Measurements from ENCODE around the gene ARHGAP15. TPM values are rescaled to one million over a fixed set of nuclear protein-coding genes. Genes with fewer than 3 reads are reported as not detected.

Gene ARHGAP15
- total RNA-seq, 2 donors from 2014 or later: 0.41 to 4.3 TPM

GRCh38 chr2:143254110-143254509, 124.9 kb downstream of the ARHGAP15 start:
- intact Hi-C loops (cut with DNase I): loop anchor here (10.0 kb wide), 2 partner anchors 139 to 219 kb away; no protein-coding TSS in a partner anchor

DNA sequence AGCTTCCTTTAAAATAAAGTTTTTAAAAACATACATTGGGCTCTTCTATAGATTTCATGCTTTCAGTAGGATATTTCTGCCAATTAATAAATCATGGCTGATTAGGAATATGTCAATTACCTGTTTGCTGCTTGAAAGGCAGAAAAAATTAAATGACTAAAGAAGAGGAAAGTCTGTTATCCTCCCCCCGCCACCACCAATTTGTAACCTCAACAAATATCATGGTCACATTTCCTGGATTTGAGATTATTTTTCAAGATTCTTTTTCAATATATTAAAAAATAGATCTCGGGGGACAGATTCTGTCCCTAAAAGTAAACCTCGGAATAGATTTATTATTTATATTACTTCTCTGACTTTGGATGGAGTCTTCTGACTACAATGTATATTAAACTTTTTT, 125.9 kb downstream of the ARHGAP15 start:
- Histone ChIP-seq H3K27me3 (replicated peaks; ENCODE audit: insufficient read depth) (no peaks in the 10 kb centered on the region), H3K36me3 (no peaks in the 10 kb centered on the region), H3K9me3 (no peaks in the 10 kb centered on the region), H3K4me1 (replicated peaks) (no peaks in the 10 kb centered on the region), H3K27ac (no peak overlapping the region), H3K4me3 (no peak overlapping the region)
- DNase-seq (ENCODE audit: low spot score): no peak
- intact Hi-C loops (cut with DNase I): loop anchor here (5.0 to 10.0 kb wide), 3 partner anchors 93 to 220 kb away; no protein-coding TSS in a partner anchor
- TF ChIP-seq POLR2AphosphoS5 (IDR thresholded peaks at IDR 0.05) (no peak), POLR2A (IDR thresholded peaks at IDR 0.05) (no peak)
- TF ChIP-seq, protein P1, sequence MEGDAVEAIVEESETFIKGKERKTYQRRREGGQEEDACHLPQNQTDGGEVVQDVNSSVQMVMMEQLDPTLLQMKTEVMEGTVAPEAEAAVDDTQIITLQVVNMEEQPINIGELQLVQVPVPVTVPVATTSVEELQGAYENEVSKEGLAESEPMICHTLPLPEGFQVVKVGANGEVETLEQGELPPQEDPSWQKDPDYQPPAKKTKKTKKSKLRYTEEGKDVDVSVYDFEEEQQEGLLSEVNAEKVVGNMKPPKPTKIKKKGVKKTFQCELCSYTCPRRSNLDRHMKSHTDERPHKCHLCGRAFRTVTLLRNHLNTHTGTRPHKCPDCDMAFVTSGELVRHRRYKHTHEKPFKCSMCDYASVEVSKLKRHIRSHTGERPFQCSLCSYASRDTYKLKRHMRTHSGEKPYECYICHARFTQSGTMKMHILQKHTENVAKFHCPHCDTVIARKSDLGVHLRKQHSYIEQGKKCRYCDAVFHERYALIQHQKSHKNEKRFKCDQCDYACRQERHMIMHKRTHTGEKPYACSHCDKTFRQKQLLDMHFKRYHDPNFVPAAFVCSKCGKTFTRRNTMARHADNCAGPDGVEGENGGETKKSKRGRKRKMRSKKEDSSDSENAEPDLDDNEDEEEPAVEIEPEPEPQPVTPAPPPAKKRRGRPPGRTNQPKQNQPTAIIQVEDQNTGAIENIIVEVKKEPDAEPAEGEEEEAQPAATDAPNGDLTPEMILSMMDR (IDR thresholded peaks at IDR 0.05): no peak
- WGBS: 86% methylated on average over 3 of the region's 3 CpGs

More at GRCh38 chr2:143254110-143254509, 124.9 kb downstream of the ARHGAP15 start:
- no peaks in the 10 kb centered on the region for H3K4me1 ChIP-seq (replicated peaks)
- no peak for DNase-seq (ENCODE audit: low spot score)
- H3K36me3 ChIP-seq: no peaks in the 10 kb centered on the region
- TF ChIP-seq, protein P1 (IDR thresholded peaks at IDR 0.05): no peak
- TF ChIP-seq POLR2AphosphoS5 (IDR thresholded peaks at IDR 0.05) (no peak), POLR2A (IDR thresholded peaks at IDR 0.05) (no peak)
- 84% methylated on average over 1 of the region's 1 CpG for WGBS
- no peak overlapping the region for H3K27ac ChIP-seq
- no peaks in the 10 kb centered on the region for H3K9me3 ChIP-seq
- H3K4me3 ChIP-seq: no peak overlapping the region
- no peaks in the 10 kb centered on the region for H3K27me3 ChIP-seq (replicated peaks; ENCODE audit: insufficient read depth)

DNA sequence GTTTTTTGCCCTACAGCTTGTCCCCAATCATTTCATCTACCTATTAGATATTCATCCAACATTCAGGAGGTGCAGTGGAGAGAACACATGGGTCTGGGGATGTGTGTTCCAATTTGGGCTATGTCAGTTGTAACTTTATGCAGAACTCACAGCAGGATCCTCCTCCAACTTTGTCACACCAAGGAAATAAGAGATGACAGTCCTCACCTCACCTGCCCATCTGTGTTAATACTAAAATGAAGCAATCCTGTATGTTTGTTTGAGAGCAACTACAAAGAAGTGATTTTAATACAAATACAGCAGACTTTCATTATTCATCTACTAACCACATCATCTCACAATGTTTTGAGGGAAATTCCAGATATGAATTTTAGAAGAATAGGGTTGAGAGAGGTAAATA, 126.7 kb downstream of the ARHGAP15 start:
- no peaks in the 10 kb centered on the region for H3K36me3 ChIP-seq
- H3K4me1 ChIP-seq (replicated peaks): no peaks in the 10 kb centered on the region
- no peaks in the 10 kb centered on the region for H3K9me3 ChIP-seq
- TF ChIP-seq, protein P1 (IDR thresholded peaks at IDR 0.05): no peak
- TF ChIP-seq POLR2A (IDR thresholded peaks at IDR 0.05) (no peak), POLR2AphosphoS5 (IDR thresholded peaks at IDR 0.05) (no peak)
- intact Hi-C loops (cut with DNase I): loop anchor here (5.0 to 10.0 kb wide), 3 partner anchors 94 to 221 kb away; no protein-coding TSS in a partner anchor
- no peak for DNase-seq (ENCODE audit: low spot score)
- no peaks in the 10 kb centered on the region for H3K27me3 ChIP-seq (replicated peaks; ENCODE audit: insufficient read depth)
- H3K27ac ChIP-seq: no peak overlapping the region
- H3K4me3 ChIP-seq: no peak overlapping the region

DNA sequence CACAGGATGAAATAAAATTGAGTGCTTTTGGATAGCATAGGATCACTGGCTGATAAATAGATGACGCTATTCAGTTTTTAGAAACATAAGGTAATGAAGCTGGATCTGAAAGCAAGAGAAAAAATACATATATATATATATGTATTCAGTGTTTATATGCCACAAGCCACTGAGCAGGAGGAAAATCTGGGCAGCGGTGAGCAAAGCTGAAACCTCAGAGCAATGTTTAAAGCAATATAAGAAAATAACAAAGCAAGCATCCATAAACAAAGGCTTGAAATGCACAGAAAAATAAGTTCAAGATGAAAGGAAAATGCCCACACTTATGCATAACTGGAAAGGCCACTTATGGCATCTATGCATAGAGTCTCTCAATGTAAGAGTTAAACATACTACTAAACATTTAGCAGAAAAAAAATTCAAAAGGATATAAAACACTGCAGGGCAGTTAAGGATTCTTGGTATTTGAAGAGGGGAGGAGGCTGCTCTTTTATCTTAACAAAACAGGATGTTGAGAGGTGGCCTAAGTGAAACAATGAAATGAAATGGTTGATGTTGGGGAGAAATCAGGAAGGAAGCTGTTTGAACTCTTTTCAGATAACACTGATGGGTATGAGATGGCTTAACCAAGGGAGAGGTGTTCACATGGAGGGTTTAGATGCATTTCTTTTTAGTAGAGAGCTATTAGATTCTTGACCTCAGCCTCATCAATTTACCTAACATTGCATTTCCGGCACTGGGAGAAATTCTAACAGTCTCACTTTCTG, 129.1 kb downstream of the ARHGAP15 start:
- WGBS: 85% methylated on average over 3 of the region's 3 CpGs
- Histone ChIP-seq H3K27ac (no peak overlapping the region), H3K36me3 (no peaks in the 10 kb centered on the region), H3K4me1 (replicated peaks) (no peaks in the 10 kb centered on the region), H3K27me3 (replicated peaks; ENCODE audit: insufficient read depth) (no peaks in the 10 kb centered on the region), H3K4me3 (no peak overlapping the region), H3K9me3 (no peaks in the 10 kb centered on the region)
- TF ChIP-seq, protein P1 (IDR thresholded peaks at IDR 0.05): no peak
- no peak for TF ChIP-seq POLR2A (IDR thresholded peaks at IDR 0.05)
- TF ChIP-seq POLR2AphosphoS5 (IDR thresholded peaks at IDR 0.05): no peak
- no peak for DNase-seq (ENCODE audit: low spot score)
- intact Hi-C loops (cut with DNase I): loop anchor here (5.0 to 10.0 kb wide), 3 partner anchors 96 to 224 kb away; no protein-coding TSS in a partner anchor
